ENCODE data around the gene IDS. TPM values are rescaled to one million over a fixed set of nuclear protein-coding genes. Genes with fewer than 3 reads are reported as not detected.
A peak's percentile ranks its signal among the peaks of the same experiment; 100 is the strongest.
"Not testable (repeated sequence)": the region's sequence is repeated elsewhere in the genome, so short reads cannot be mapped to it uniquely, and the experiment has no call there.

Gene IDS
- total RNA-seq, 2 experiments from 2014 or later, result 39.9 to 43.1 TPM

GRCh38 chrX:149525389-149525788, 20.3 kb upstream of the IDS start:
- intact Hi-C loops (cut with micrococcal nuclease), result loop anchor here (5.0 kb wide), 2 partner anchors 107 to 302 kb away; partner anchors contain the start of gene TMEM185A
- H3K4me3 Mint-ChIP-seq, result not testable (repeated sequence)

GRCh38 chrX:149522916-149523315, 17.8 kb upstream of the IDS start:
- intact Hi-C loops (cut with micrococcal nuclease), result loop anchor here (2.0 kb wide), 1 partner anchor 18 kb away; the partner anchor contains the start of gene IDS
- no peaks in the 10 kb centered on the region for H3K36me3 Mint-ChIP-seq (ENCODE audit: low read depth)
- H3K9me3 Mint-ChIP-seq, result no peaks in the 10 kb centered on the region
- H3K27me3 Mint-ChIP-seq (ENCODE audit: low read depth), result no peaks in the 10 kb centered on the region
- H3K4me3 Mint-ChIP-seq, result no peak overlapping the region
- peaks cover 33% of the 10 kb centered on the region for H3K4me1 Mint-ChIP-seq (ENCODE audit: low read depth)
- CTCF ChIA-PET, result interaction anchor here (1.4 kb wide), 1 partner anchor 10 kb away, joined by 7 read pairs; no protein-coding TSS in a partner anchor
- no peak for DNase-seq
- H3K27ac Mint-ChIP-seq, result no peak overlapping the region

More at GRCh38 chrX:149525389-149525788, 20.3 kb upstream of the IDS start:
- CTCF ChIA-PET; H3K27ac Mint-ChIP-seq; H3K36me3 Mint-ChIP-seq (ENCODE audit: low read depth); H3K9me3 Mint-ChIP-seq; H3K27me3 Mint-ChIP-seq (ENCODE audit: low read depth): not testable (repeated sequence)
- H3K4me1 Mint-ChIP-seq (ENCODE audit: low read depth), result peaks cover 31% of the 10 kb centered on the region
- DNase-seq, result peak; percentile 76

- no peak for DNase-seq
- CTCF ChIA-PET, result interaction anchor here (1.0 kb wide), 1 partner anchor 417 kb away, joined by 3 read pairs; the partner anchor contains the start of gene EOLA2
- intact Hi-C loops (cut with micrococcal nuclease), result no loop called here
- H3K36me3 Mint-ChIP-seq (ENCODE audit: low read depth), result no peaks in the 10 kb centered on the region
- H3K27me3 Mint-ChIP-seq (ENCODE audit: low read depth), result no peaks in the 10 kb centered on the region
- no peaks in the 10 kb centered on the region for H3K9me3 Mint-ChIP-seq
- H3K4me3 Mint-ChIP-seq, result no peak overlapping the region
- H3K27ac Mint-ChIP-seq, result no peak overlapping the region
- peaks cover 27% of the 10 kb centered on the region for H3K4me1 Mint-ChIP-seq (ENCODE audit: low read depth)
Measured at GRCh38 chrX:149521438-149521837, 16.3 kb upstream of the IDS start.

- H3K27me3 Mint-ChIP-seq (ENCODE audit: low read depth); H3K27ac Mint-ChIP-seq; H3K4me3 Mint-ChIP-seq; H3K9me3 Mint-ChIP-seq; H3K36me3 Mint-ChIP-seq (ENCODE audit: low read depth); intact Hi-C loops (cut with micrococcal nuclease); DNase-seq: not testable (repeated sequence)
- peaks cover 28% of the 10 kb centered on the region for H3K4me1 Mint-ChIP-seq (ENCODE audit: low read depth)
- CTCF ChIA-PET, result interaction anchor here (1.0 kb wide), 1 partner anchor 418 kb away, joined by 3 read pairs; the partner anchor contains the start of gene EOLA2
Measured at GRCh38 chrX:149520636-149521277, 15.7 kb upstream of the IDS start.

GRCh38 chrX:149518236-149518635, 13.1 kb upstream of the IDS start:
- no peaks in the 10 kb centered on the region for H3K27me3 Mint-ChIP-seq (ENCODE audit: low read depth)
- peaks cover 31% of the 10 kb centered on the region for H3K4me1 Mint-ChIP-seq (ENCODE audit: low read depth)
- CTCF ChIA-PET, result interaction anchor here (0.6 kb wide), 1 partner anchor 110 kb away, joined by 4 read pairs; no protein-coding TSS in a partner anchor
- no peak overlapping the region for H3K4me3 Mint-ChIP-seq
- no peak overlapping the region for H3K27ac Mint-ChIP-seq
- no peak for DNase-seq
- H3K9me3 Mint-ChIP-seq, result no peaks in the 10 kb centered on the region
- intact Hi-C loops (cut with micrococcal nuclease), result loop anchor here (10.0 kb wide), 1 partner anchor 1567 kb away; no protein-coding TSS in a partner anchor
- H3K36me3 Mint-ChIP-seq (ENCODE audit: low read depth), result no peaks in the 10 kb centered on the region

GRCh38 chrX:149517308-149517707, 12.2 kb upstream of the IDS start:
- intact Hi-C loops (cut with micrococcal nuclease), result loop anchor here (10.0 kb wide), 1 partner anchor 1567 kb away; no protein-coding TSS in a partner anchor
- DNase-seq, result no peak
- Mint-ChIP-seq H3K9me3 (no peaks in the 10 kb centered on the region), H3K27me3 (ENCODE audit: low read depth) (no peaks in the 10 kb centered on the region), H3K27ac (no peak overlapping the region), H3K36me3 (ENCODE audit: low read depth) (no peaks in the 10 kb centered on the region), H3K4me1 (ENCODE audit: low read depth) (peaks cover 32% of the 10 kb centered on the region), H3K4me3 (no peak overlapping the region)
- CTCF ChIA-PET, result no interaction called here

- H3K27me3 Mint-ChIP-seq (ENCODE audit: low read depth), result no peaks in the 10 kb centered on the region
- H3K9me3 Mint-ChIP-seq, result no peaks in the 10 kb centered on the region
- peaks cover 28% of the 10 kb centered on the region for H3K4me1 Mint-ChIP-seq (ENCODE audit: low read depth)
- CTCF ChIA-PET, result no interaction called here
- intact Hi-C loops (cut with micrococcal nuclease), result loop anchor here (10.0 kb wide), 1 partner anchor 1568 kb away; no protein-coding TSS in a partner anchor
- DNase-seq, result no peak
- no peak overlapping the region for H3K4me3 Mint-ChIP-seq
- H3K36me3 Mint-ChIP-seq (ENCODE audit: low read depth), result no peaks in the 10 kb centered on the region
- H3K27ac Mint-ChIP-seq, result no peak overlapping the region
Measured at GRCh38 chrX:149516604-149517003, 11.5 kb upstream of the IDS start.

- H3K9me3 Mint-ChIP-seq, result no peaks in the 10 kb centered on the region
- CTCF ChIA-PET, result no interaction called here
Measured at GRCh38 chrX:149515954-149516602, 11.0 kb upstream of the IDS start.

GRCh38 chrX:149513825-149514428, 8.8 kb upstream of the IDS start:
- Mint-ChIP-seq H3K27ac (no peak overlapping the region), H3K4me1 (ENCODE audit: low read depth) (peaks cover 19% of the 10 kb centered on the region), H3K4me3 (no peak overlapping the region), H3K36me3 (ENCODE audit: low read depth) (no peaks in the 10 kb centered on the region), H3K27me3 (ENCODE audit: low read depth) (peaks cover 2% of the 10 kb centered on the region), H3K9me3 (no peaks in the 10 kb centered on the region)
- intact Hi-C loops (cut with micrococcal nuclease), result loop anchor here (10.0 kb wide), 1 partner anchor 1571 kb away; no protein-coding TSS in a partner anchor
- DNase-seq, result peak; percentile 12
- CTCF ChIA-PET, result interaction anchor here (2.2 kb wide), 1 partner anchor 8 kb away, joined by 7 read pairs; no protein-coding TSS in a partner anchor

More at GRCh38 chrX:149515954-149516602, 11.0 kb upstream of the IDS start:
- Mint-ChIP-seq H3K36me3 (ENCODE audit: low read depth) (no peaks in the 10 kb centered on the region), H3K27ac (no peak overlapping the region), H3K27me3 (ENCODE audit: low read depth) (no peaks in the 10 kb centered on the region), H3K4me1 (ENCODE audit: low read depth) (peaks cover 24% of the 10 kb centered on the region), H3K4me3 (no peak overlapping the region)
- DNase-seq, result no peak
- intact Hi-C loops (cut with micrococcal nuclease), result loop anchor here (10.0 kb wide), 1 partner anchor 1569 kb away; no protein-coding TSS in a partner anchor

- Mint-ChIP-seq H3K9me3 (no peaks in the 10 kb centered on the region), H3K36me3 (ENCODE audit: low read depth) (no peaks in the 10 kb centered on the region), H3K27ac (no peak overlapping the region), H3K4me1 (ENCODE audit: low read depth) (peaks cover 19% of the 10 kb centered on the region), H3K27me3 (ENCODE audit: low read depth) (peaks cover 2% of the 10 kb centered on the region), H3K4me3 (no peak overlapping the region)
- intact Hi-C loops (cut with micrococcal nuclease), result loop anchor here (1.0 to 10.0 kb wide), 2 partner anchors 313 to 1572 kb away; no protein-coding TSS in a partner anchor
- peak; percentile 66 for DNase-seq
- CTCF ChIA-PET, result interaction anchor here (1.0 to 2.3 kb wide), 5 partner anchors 10 to 94 kb away, joined by 4 to 12 read pairs (median 5); no protein-coding TSS in a partner anchor
Measured at GRCh38 chrX:149512225-149512885, 7.2 kb upstream of the IDS start.

- Mint-ChIP-seq H3K27ac (no peak overlapping the region), H3K36me3 (ENCODE audit: low read depth) (no peaks in the 10 kb centered on the region), H3K9me3 (no peaks in the 10 kb centered on the region), H3K27me3 (ENCODE audit: low read depth) (peaks cover 2% of the 10 kb centered on the region), H3K4me1 (ENCODE audit: low read depth) (peaks cover 20% of the 10 kb centered on the region), H3K4me3 (no peak overlapping the region)
- intact Hi-C loops (cut with micrococcal nuclease), result loop anchor here (10.0 kb wide), 1 partner anchor 1574 kb away; no protein-coding TSS in a partner anchor
- CTCF ChIA-PET, result interaction anchor here (1.0 to 2.3 kb wide), 2 partner anchors 17 to 28 kb away, joined by 4 to 12 read pairs; no protein-coding TSS in a partner anchor
- no peak for DNase-seq
Measured at GRCh38 chrX:149511081-149511480, 6.0 kb upstream of the IDS start.

Data from activated naive CD4-positive, alpha-beta T cell treated with anti-CD3 and anti-CD28 coated beads for 36 hours (primary cell).